Prostate gland (tissue), 2 donors: Measurements from ENCODE around the gene ADARB2. TPM values are rescaled to one million over a fixed set of nuclear protein-coding genes. Genes with fewer than 3 reads are reported as not detected.

ENCODE experiments used
- DNase-seq: peaks from one replicate; pipeline ENCODE4 v3.0.0-alpha.2; 2019; ENCODE audit warnings: low spot score
- H3K27ac ChIP-seq, 2 donors: fragments of 200-600 bp; sonication (generic); 2 replicates each; pipeline ENCODE4 v1.5.1; 2017 to 2019
- H3K27me3 ChIP-seq: fragments of 200-600 bp; sonication (generic); replicated peaks from 2 replicates; pipeline ENCODE4 v1.5.1; 2019; ENCODE audit not compliant: insufficient read depth
- H3K36me3 ChIP-seq, 2 donors: fragments of 200-600 bp; sonication (generic); 1 replicate in 1 of 2; 2 replicates in 1 of 2; pipeline versions ENCODE4 v1.5.1 to v1.8.1; 2017 to 2019
- H3K4me1 ChIP-seq: fragments of 200-600 bp; sonication (generic); replicated peaks from 2 replicates; pipeline ENCODE4 v1.5.1; 2019
- H3K4me3 ChIP-seq, 2 donors: fragments of 200-600 bp; sonication (generic); 2 replicates each; pipeline ENCODE4 v1.5.1; 2017 to 2019
- H3K9me3 ChIP-seq: fragments of 200-600 bp; sonication (generic); 2 replicates; pipeline ENCODE4 v1.5.1; 2017
- CTCF ChIP-seq, 4 experiments: fragments of 200-600 bp in 2 of 4; fragments of 450-650 bp in 2 of 4; sonication (generic) in 2 of 4; IDR thresholded peaks; 1 replicate in 3 of 4; 2 replicates in 1 of 4; pipeline ENCODE4 v1.5.1; 2016 to 2019; ENCODE audit warnings: antibody characterized with exemption in 4 of 4, mild to moderate bottlenecking in 2 of 4, moderate library complexity in 2 of 4
- POLR2A ChIP-seq: fragments of 450-650 bp; IDR thresholded peaks from one replicate; pipeline ENCODE4 v1.6.1; 2016; ENCODE audit warnings: antibody characterized with exemption, mild to moderate bottlenecking
- POLR2AphosphoS5 ChIP-seq: sonication (generic); formaldehyde crosslinking; IDR thresholded peaks from one replicate; pipeline ENCODE4 v1.6.1; 2017; ENCODE audit warnings: antibody characterized with exemption
- WGBS: methylation state at CpG from one replicate; pipeline ENCODE4 v1.1.5; 2018; 5-methylcytosine and 5-hydroxymethylcytosine counted together
- intact Hi-C: fragments of 100-400 bp; cut with DNase I; formaldehyde crosslinking; loops from one replicate; pipeline ENCODE4 v1.14.2; 2022
- total RNA-seq, 2 donors: library from RNA; depleted of rRNA; stranded (reverse); fragments of >200 nt; gene quantifications; one replicate each; pipeline ENCODE4 v1.1.0, GENCODE V29; 2016

Gene ADARB2
- total RNA-seq, 2 donors from 2014 or later: 0.36 to 10.5 TPM

- Histone ChIP-seq H3K27me3 (no peaks in the 10 kb centered on the region), H3K4me1 (no peaks in the 10 kb centered on the region), H3K36me3 (no peaks in the 10 kb centered on the region)
These were observed 65.8 kb downstream of the ADARB2 start for GRCh38 chr10:1671366-1672000.

GRCh38 chr10:1670541-1671365 is 66.6 kb downstream of the ADARB2 start:
- no peak for DNase-seq
- no peaks in the 10 kb centered on the region for H3K36me3 ChIP-seq
- intact Hi-C loops: no loop called here
- no peak overlapping the region for H3K27ac ChIP-seq
- 72% methylated on average over 32 of the region's 32 CpGs for WGBS
- no peaks in the 10 kb centered on the region for H3K27me3 ChIP-seq
- no peak for TF ChIP-seq CTCF (IDR thresholded peaks at IDR 0.05)
- no peak for TF ChIP-seq POLR2AphosphoS5
- no peak for TF ChIP-seq POLR2A
- H3K9me3 ChIP-seq: no peaks in the 10 kb centered on the region
- no peaks in the 10 kb centered on the region for H3K4me1 ChIP-seq
- no peak overlapping the region for H3K4me3 ChIP-seq

More at GRCh38 chr10:1671366-1672000, 65.8 kb downstream of the ADARB2 start:
- H3K27ac ChIP-seq: no peak overlapping the region
- no peak for DNase-seq
- WGBS: 86% methylated on average over 20 of the region's 20 CpGs
- intact Hi-C loops: no loop called here
- TF ChIP-seq POLR2AphosphoS5 (no peak), POLR2A (no peak), CTCF (IDR thresholded peaks at IDR 0.05) (no peak)
- no peak overlapping the region for H3K4me3 ChIP-seq
- no peaks in the 10 kb centered on the region for H3K9me3 ChIP-seq

- TF ChIP-seq CTCF (IDR thresholded peaks at IDR 0.05) (no peak), POLR2AphosphoS5 (no peak), POLR2A (no peak)
- H3K27ac ChIP-seq: no peak overlapping the region
- no peak for DNase-seq
- H3K4me1 ChIP-seq: no peaks in the 10 kb centered on the region
- H3K9me3 ChIP-seq: no peaks in the 10 kb centered on the region
- H3K27me3 ChIP-seq: no peaks in the 10 kb centered on the region
- H3K4me3 ChIP-seq: no peak overlapping the region
- intact Hi-C loops: no loop called here
- no peaks in the 10 kb centered on the region for H3K36me3 ChIP-seq
These were observed 67.9 kb downstream of the ADARB2 start for GRCh38 chr10:1669433-1669832.

GRCh38 chr10:1668399-1668798 is 68.9 kb downstream of the ADARB2 start:
- no peak overlapping the region for H3K27ac ChIP-seq
- H3K4me1 ChIP-seq: no peaks in the 10 kb centered on the region
- H3K27me3 ChIP-seq: no peaks in the 10 kb centered on the region
- no peak for DNase-seq
- TF ChIP-seq POLR2A: no peak
- TF ChIP-seq CTCF (IDR thresholded peaks at IDR 0.05): no peak
- no peak for TF ChIP-seq POLR2AphosphoS5
- H3K9me3 ChIP-seq: no peaks in the 10 kb centered on the region
- no peak overlapping the region for H3K4me3 ChIP-seq
- intact Hi-C loops: no loop called here
- 76% methylated on average over 5 of the region's 5 CpGs for WGBS
- H3K36me3 ChIP-seq: no peaks in the 10 kb centered on the region

GRCh38 chr10:1667392-1667791 is 69.9 kb downstream of the ADARB2 start:
- Histone ChIP-seq H3K4me3 (no peak overlapping the region), H3K36me3 (no peaks in the 10 kb centered on the region), H3K4me1 (no peaks in the 10 kb centered on the region), H3K9me3 (no peaks in the 10 kb centered on the region), H3K27ac (no peak overlapping the region), H3K27me3 (no peaks in the 10 kb centered on the region)
- intact Hi-C loops: no loop called here
- TF ChIP-seq POLR2AphosphoS5 (no peak), POLR2A (no peak), CTCF (IDR thresholded peaks at IDR 0.05) (no peak)
- DNase-seq: no peak
